Measurements from ENCODE around the gene ATP1A4.

Gene ATP1A4

DNA sequence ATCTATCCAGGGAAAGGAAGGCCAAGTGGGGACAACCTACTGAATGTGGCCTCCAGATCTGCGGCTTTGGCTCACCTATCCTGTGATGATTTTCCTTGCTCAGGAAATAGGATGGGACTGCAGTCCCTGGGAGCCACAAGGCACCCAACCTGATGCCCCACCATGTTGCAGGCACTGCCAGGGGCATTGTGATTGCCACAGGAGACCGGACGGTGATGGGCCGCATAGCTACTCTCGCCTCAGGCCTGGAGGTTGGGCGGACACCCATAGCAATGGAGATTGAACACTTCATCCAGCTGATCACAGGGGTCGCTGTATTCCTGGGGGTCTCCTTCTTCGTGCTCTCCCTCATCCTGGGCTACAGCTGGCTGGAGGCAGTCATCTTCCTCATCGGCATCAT lies 24.0 kb upstream of the ATP1A4 start:
- no peaks in the 10 kb centered on the region for H3K9me3 ChIP-seq (ENCODE audit: low read length)
- H3K4me3 ChIP-seq (ENCODE audit: low read length), result no peak overlapping the region
- no peaks in the 10 kb centered on the region for H3K27me3 ChIP-seq (ENCODE audit: insufficient read depth, low read length)
- no peak overlapping the region for H2AFZ ChIP-seq (ENCODE audit: low read depth, low read length)
- H3K4me1 ChIP-seq (ENCODE audit: insufficient read depth, low read length), result no peaks in the 10 kb centered on the region
- no peaks in the 10 kb centered on the region for H3K36me3 ChIP-seq (ENCODE audit: insufficient read depth, low read length)

GRCh38 chr1:160127865-160128523 lies 23.4 kb upstream of the ATP1A4 start:
- H3K9me3 ChIP-seq (ENCODE audit: low read length), result no peaks in the 10 kb centered on the region
- no peak overlapping the region for H2AFZ ChIP-seq (ENCODE audit: low read depth, low read length)
- no peak overlapping the region for H3K4me3 ChIP-seq (ENCODE audit: low read length)
- no peaks in the 10 kb centered on the region for H3K36me3 ChIP-seq (ENCODE audit: insufficient read depth, low read length)
- H3K27me3 ChIP-seq (ENCODE audit: insufficient read depth, low read length), result no peaks in the 10 kb centered on the region
- H3K4me1 ChIP-seq (ENCODE audit: insufficient read depth, low read length), result no peaks in the 10 kb centered on the region

GRCh38 chr1:160128636-160129035 lies 22.8 kb upstream of the ATP1A4 start:
- Histone ChIP-seq H3K9me3 (ENCODE audit: low read length) (no peaks in the 10 kb centered on the region), H3K36me3 (ENCODE audit: insufficient read depth, low read length) (no peaks in the 10 kb centered on the region), H2AFZ (ENCODE audit: low read depth, low read length) (no peak overlapping the region), H3K4me3 (ENCODE audit: low read length) (no peak overlapping the region), H3K27me3 (ENCODE audit: insufficient read depth, low read length) (no peaks in the 10 kb centered on the region), H3K4me1 (ENCODE audit: insufficient read depth, low read length) (no peaks in the 10 kb centered on the region)

DNA sequence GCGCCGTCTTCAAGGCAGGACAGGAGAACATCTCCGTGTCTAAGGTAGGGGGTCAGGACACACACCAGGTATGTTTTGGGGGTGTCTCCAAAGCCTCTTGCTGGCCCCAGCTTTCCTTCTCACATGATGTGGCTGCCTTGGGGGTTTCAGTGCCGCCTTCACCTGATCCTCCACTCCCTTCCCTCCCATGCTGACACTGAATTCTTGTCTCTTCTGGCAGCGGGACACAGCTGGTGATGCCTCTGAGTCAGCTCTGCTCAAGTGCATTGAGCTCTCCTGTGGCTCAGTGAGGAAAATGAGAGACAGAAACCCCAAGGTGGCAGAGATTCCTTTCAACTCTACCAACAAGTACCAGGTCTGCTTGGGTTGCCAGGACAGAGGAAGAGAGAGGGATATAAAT lies 22.4 kb upstream of the ATP1A4 start:
- Histone ChIP-seq H3K36me3 (ENCODE audit: insufficient read depth, low read length) (no peaks in the 10 kb centered on the region), H3K4me1 (ENCODE audit: insufficient read depth, low read length) (no peaks in the 10 kb centered on the region), H3K27me3 (ENCODE audit: insufficient read depth, low read length) (no peaks in the 10 kb centered on the region)

GRCh38 chr1:160129558-160129957 lies 21.8 kb upstream of the ATP1A4 start:
- Histone ChIP-seq H2AFZ (ENCODE audit: low read depth, low read length) (no peak overlapping the region), H3K9me3 (ENCODE audit: low read length) (no peaks in the 10 kb centered on the region), H3K36me3 (ENCODE audit: insufficient read depth, low read length) (no peaks in the 10 kb centered on the region), H3K4me1 (ENCODE audit: insufficient read depth, low read length) (no peaks in the 10 kb centered on the region), H3K27me3 (ENCODE audit: insufficient read depth, low read length) (no peaks in the 10 kb centered on the region), H3K4me3 (ENCODE audit: low read length) (no peak overlapping the region)

More for the DNA sequence above, 22.4 kb upstream of the ATP1A4 start:
- Histone ChIP-seq H3K4me3 (ENCODE audit: low read length) (no peak overlapping the region), H2AFZ (ENCODE audit: low read depth, low read length) (no peak overlapping the region), H3K9me3 (ENCODE audit: low read length) (no peaks in the 10 kb centered on the region)

GRCh38 chr1:160129966-160130365 lies 21.4 kb upstream of the ATP1A4 start:
- H3K27me3 ChIP-seq (ENCODE audit: insufficient read depth, low read length), result no peaks in the 10 kb centered on the region
- no peaks in the 10 kb centered on the region for H3K9me3 ChIP-seq (ENCODE audit: low read length)
- H3K4me1 ChIP-seq (ENCODE audit: insufficient read depth, low read length), result no peaks in the 10 kb centered on the region
- H3K4me3 ChIP-seq (ENCODE audit: low read length), result no peak overlapping the region
- no peak overlapping the region for H2AFZ ChIP-seq (ENCODE audit: low read depth, low read length)
- H3K36me3 ChIP-seq (ENCODE audit: insufficient read depth, low read length), result no peaks in the 10 kb centered on the region

- Histone ChIP-seq H3K36me3 (ENCODE audit: insufficient read depth, low read length) (no peaks in the 10 kb centered on the region), H3K4me1 (ENCODE audit: insufficient read depth, low read length) (no peaks in the 10 kb centered on the region), H2AFZ (ENCODE audit: low read depth, low read length) (no peak overlapping the region), H3K27me3 (ENCODE audit: insufficient read depth, low read length) (no peaks in the 10 kb centered on the region), H3K4me3 (ENCODE audit: low read length) (no peak overlapping the region), H3K9me3 (ENCODE audit: low read length) (no peaks in the 10 kb centered on the region)
Measured at GRCh38 chr1:160130486-160130885, 20.9 kb upstream of the ATP1A4 start.

- H2AFZ ChIP-seq (ENCODE audit: low read depth, low read length), result no peak overlapping the region
- no peaks in the 10 kb centered on the region for H3K27me3 ChIP-seq (ENCODE audit: insufficient read depth, low read length)
- no peaks in the 10 kb centered on the region for H3K36me3 ChIP-seq (ENCODE audit: insufficient read depth, low read length)
- H3K4me1 ChIP-seq (ENCODE audit: insufficient read depth, low read length), result no peaks in the 10 kb centered on the region
- H3K9me3 ChIP-seq (ENCODE audit: low read length), result no peaks in the 10 kb centered on the region
- H3K4me3 ChIP-seq (ENCODE audit: low read length), result no peak overlapping the region
Measured at GRCh38 chr1:160130939-160131338, 20.5 kb upstream of the ATP1A4 start.

DNA sequence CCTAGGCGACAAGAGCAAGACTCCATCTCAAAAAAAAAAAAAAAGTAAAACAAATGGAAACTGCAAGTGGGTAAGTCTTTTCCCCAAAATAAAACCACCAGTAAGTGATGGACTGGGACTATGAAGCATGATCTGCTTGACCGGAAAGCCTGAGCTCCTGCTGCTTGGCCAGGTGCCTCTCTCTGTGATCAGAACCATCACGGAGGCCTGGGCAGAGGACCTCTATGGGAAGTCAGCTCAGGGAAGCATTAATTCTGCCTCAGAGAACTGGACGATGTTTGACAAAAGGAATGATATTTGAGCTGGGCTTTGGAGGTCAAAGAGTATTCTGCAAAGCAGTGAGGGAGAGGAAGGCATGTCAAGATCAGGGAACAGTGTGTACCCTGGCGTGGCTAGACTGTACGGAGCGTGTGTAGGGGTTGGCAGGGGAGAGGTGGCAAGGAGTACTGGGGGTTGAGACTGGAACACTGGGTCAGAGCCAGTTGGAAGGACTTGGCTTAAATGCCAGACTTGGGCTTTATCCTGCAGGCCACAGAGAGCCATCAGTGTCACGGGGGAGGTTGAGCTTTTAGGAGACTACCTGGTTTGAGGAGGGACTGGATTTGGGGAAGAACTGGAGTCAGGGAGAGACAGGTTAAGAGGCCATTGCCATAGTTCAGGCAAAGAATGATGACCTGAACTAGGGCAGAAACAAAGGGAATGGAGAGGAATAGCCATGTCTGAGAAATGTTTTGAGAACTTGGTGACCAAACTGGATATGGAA lies 19.4 kb upstream of the ATP1A4 start:
- H2AFZ ChIP-seq (ENCODE audit: low read depth, low read length), result no peak overlapping the region
- no peaks in the 10 kb centered on the region for H3K27me3 ChIP-seq (ENCODE audit: insufficient read depth, low read length)
- no peaks in the 10 kb centered on the region for H3K36me3 ChIP-seq (ENCODE audit: insufficient read depth, low read length)
- peaks cover 3% of the 10 kb centered on the region for H3K9me3 ChIP-seq (ENCODE audit: low read length)
- H3K4me3 ChIP-seq (ENCODE audit: low read length), result no peak overlapping the region
- H3K4me1 ChIP-seq (ENCODE audit: insufficient read depth, low read length), result no peaks in the 10 kb centered on the region

- no peaks in the 10 kb centered on the region for H3K27me3 ChIP-seq (ENCODE audit: insufficient read depth, low read length)
- no peaks in the 10 kb centered on the region for H3K36me3 ChIP-seq (ENCODE audit: insufficient read depth, low read length)
- no peaks in the 10 kb centered on the region for H3K4me1 ChIP-seq (ENCODE audit: insufficient read depth, low read length)
- H3K4me3 ChIP-seq (ENCODE audit: low read length), result no peak overlapping the region
- peaks cover 3% of the 10 kb centered on the region for H3K9me3 ChIP-seq (ENCODE audit: low read length)
- no peak overlapping the region for H2AFZ ChIP-seq (ENCODE audit: low read depth, low read length)
Measured at GRCh38 chr1:160133990-160134770, 17.2 kb upstream of the ATP1A4 start.

- H3K4me1 ChIP-seq (ENCODE audit: insufficient read depth, low read length), result no peaks in the 10 kb centered on the region
- no peak overlapping the region for H3K4me3 ChIP-seq (ENCODE audit: low read length)
- no peak overlapping the region for H2AFZ ChIP-seq (ENCODE audit: low read depth, low read length)
- H3K36me3 ChIP-seq (ENCODE audit: insufficient read depth, low read length), result no peaks in the 10 kb centered on the region
- H3K27me3 ChIP-seq (ENCODE audit: insufficient read depth, low read length), result no peaks in the 10 kb centered on the region
- peaks cover 3% of the 10 kb centered on the region for H3K9me3 ChIP-seq (ENCODE audit: low read length)
Measured at GRCh38 chr1:160134791-160135572, 16.4 kb upstream of the ATP1A4 start.

GRCh38 chr1:160136121-160136925 lies 15.1 kb upstream of the ATP1A4 start:
- Histone ChIP-seq H3K4me3 (ENCODE audit: low read length) (no peak overlapping the region), H3K27me3 (ENCODE audit: insufficient read depth, low read length) (no peaks in the 10 kb centered on the region), H3K36me3 (ENCODE audit: insufficient read depth, low read length) (no peaks in the 10 kb centered on the region), H3K9me3 (ENCODE audit: low read length) (peaks cover 3% of the 10 kb centered on the region), H2AFZ (ENCODE audit: low read depth, low read length) (no peak overlapping the region), H3K4me1 (ENCODE audit: insufficient read depth, low read length) (no peaks in the 10 kb centered on the region)

All from neuron (in vitro differentiated cells).